CD1c-positive myeloid dendritic cell (primary cell): ENCODE data around the gene CDH13.

ENCODE experiments used
- DNase-seq: peaks from one replicate; pipeline ENCODE4 v3.0.0-alpha.2; 2016; ENCODE audit errors: extremely low spot score

Gene CDH13

GRCh38 chr16:83803811-83804210 is 1177.0 kb downstream of the CDH13 start:
- DNase-seq, result no peak

- DNase-seq, result no peak
Measured at GRCh38 chr16:83804366-83804765, 1177.6 kb downstream of the CDH13 start.

DNA sequence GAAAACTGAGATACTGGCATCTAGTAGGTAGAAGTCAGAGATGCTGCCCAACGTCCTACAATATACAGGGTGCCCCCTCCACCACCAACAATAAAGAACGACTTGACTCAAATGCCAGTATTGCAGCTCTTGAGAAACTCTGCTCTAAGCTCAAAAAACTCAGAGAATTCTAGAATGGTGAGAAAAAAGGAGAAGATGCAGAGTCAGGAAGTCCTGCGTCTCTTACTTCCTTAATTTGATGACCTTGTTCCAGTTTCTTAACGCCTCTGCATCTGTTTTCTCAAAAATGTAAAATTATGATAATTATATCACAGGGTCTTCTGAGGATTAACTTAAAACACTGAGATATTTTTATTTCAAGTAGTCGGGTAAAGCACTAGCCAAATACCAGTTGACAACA is 1179.3 kb downstream of the CDH13 start:
- DNase-seq, result peak; percentile 86

DNA sequence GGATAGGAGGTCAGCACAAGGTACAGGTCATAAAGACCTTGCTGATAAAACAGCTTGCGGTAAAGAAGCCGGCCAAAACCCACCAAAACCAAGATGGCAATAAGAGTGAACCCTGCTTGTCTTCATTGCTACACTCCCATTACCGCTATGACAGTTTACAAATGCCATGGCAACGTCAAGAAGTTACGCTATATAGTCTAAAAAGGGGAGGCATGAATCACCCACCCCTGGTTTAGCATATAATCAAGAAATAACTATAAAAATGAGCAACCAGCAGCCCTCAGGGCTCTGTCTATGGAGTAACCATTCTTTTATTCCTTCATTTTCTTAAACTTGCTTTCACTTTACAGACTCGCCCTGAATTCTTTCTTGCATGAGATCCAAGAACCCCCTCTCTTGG is 1180.0 kb downstream of the CDH13 start:
- DNase-seq, result peak; percentile 27

- no peak for DNase-seq
Measured at GRCh38 chr16:83807327-83807709, 1180.5 kb downstream of the CDH13 start.

GRCh38 chr16:83807710-83808572 is 1181.2 kb downstream of the CDH13 start, which contains the start of gene HSBP1:
Gene HSBP1 (plus strand): TSS chr16:83807978. CDS start chr16:83808077, 99 bp downstream.
- peak; percentile 96 for DNase-seq

DNA sequence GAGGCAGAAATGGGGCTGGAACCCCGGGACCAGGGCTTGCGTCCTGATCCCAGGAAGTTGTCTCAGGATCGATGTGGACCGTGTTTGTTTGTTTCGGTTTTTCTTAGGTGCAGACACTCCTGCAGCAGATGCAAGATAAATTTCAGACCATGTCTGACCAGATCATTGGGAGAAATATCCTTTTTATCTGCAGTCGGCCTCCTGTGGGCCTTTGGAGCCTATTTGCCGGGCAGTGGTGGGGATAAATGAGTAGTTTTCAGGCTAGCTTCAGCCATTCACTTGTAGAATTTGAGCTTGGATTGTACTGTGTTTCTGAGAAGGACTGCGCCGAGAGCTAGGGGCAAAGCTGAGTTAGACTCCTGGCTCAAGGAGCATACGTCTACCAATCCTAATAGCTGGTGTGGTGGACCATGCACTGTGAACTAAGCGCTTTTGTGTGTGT is 1181.8 kb downstream of the CDH13 start:
- DNase-seq, result no peak

DNA sequence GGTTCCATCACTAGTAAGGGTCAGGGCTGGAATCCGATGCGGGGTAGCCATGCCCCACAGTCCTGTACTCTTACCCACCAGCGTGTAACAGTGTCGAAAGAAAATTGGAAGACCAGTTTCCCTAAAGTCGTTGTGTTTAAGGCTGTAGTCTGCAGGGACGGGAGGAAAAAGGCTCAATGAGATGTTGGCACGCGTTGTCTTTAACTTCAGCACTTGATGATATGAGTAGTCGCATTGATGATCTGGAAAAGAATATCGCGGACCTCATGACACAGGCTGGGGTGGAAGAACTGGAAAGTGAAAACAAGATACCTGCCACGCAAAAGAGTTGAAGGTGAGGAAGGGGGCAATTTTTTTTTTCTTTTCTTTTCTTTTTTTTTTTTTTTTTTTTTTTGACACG is 1182.3 kb downstream of the CDH13 start:
- no peak for DNase-seq

GRCh38 chr16:83810901-83811300 is 1184.1 kb downstream of the CDH13 start:
- no peak for DNase-seq

DNA sequence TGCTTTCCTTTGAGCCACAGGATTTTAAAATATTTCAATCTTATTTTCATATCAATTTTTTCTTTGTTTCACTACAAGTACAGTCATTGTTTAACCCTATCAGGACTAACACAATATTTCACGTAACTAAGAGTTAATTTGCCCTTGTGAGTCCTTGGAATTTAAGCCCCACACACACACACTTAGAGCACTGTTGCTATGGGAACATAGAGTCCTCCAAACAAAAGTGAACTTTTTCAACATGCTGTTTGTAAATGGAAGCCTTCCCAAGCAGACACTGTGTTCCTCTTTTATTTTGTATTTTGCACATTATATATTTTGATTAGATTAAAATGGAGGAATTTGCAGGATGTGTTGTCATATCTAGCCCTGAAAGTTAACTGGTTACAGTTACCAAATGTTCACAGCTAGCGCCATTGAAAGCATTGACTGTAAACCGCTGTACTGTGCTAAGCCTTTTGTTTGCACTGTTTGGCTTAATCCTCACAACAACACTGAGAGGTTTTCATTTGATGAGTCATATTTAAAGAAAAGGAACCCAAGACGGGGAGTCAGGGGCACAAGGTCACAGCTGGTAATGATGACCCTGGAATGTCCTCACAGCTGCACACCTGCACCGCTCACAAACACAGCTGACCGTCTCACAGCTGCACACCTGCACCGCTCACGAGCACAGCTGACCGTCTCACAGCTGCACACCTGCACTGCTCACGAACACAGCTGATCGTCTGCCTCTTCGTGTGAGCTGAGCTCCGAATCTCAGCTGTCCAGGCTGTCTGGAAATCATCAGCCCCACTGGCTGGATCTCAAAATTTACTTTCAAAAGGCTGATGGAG is 1187.3 kb downstream of the CDH13 start:
- peak; percentile 44 for DNase-seq

DNA sequence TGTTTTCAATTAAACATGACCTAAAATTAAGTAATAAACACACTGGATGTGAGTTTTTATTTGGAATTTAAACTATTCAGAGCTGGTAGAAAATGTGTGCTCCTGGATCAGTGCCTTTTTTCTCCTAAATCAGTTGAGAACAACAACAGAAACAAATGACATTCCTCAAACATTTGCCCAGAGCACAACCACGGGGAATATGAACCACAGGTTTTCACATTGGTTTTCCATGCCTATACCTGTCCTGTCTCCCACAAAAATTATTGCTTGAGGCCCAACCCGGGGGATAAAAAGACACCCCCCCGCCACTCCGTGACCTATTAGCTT is 1187.9 kb downstream of the CDH13 start:
- DNase-seq, result no peak

GRCh38 chr16:83817022-83817421 is 1190.3 kb downstream of the CDH13 start:
- no peak for DNase-seq

DNA sequence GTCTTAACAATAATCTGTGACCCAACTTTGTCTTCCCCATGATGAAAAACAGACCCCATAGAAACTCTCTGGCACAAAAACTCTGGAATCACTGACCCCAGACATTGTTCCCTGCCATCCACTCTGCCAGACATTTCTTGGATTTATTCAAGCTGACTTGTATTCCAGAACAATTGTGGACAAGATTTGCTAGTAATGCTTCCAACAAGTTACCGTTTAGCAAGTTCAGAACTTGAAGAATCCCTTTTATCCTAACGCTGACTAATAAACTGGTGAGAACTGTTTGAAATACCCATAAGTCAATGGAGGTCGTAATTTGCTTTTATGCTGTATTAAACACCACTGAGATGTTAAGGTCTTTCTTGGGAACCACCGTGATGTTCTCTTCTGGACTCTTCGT is 1191.5 kb downstream of the CDH13 start:
- DNase-seq, result no peak

DNA sequence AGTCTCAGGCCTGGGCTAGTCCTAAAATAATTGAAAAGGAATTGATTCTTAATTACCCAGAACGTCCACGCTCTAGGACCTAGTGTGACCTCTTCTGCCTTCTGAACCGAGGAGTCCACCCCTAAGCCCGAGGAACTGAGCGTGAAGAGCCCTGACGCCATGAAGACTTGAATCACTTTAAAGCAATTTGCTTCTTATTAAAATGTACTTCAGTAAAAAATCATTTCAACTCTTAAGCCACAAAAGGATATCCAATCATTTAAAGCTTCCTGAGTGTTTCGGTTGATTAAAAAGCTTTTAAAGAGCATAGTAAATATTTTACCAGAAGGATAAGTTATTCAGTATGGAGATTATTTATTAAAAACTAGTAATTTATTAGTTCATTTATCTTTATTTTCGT is 1192.6 kb downstream of the CDH13 start:
- DNase-seq, result no peak

DNA sequence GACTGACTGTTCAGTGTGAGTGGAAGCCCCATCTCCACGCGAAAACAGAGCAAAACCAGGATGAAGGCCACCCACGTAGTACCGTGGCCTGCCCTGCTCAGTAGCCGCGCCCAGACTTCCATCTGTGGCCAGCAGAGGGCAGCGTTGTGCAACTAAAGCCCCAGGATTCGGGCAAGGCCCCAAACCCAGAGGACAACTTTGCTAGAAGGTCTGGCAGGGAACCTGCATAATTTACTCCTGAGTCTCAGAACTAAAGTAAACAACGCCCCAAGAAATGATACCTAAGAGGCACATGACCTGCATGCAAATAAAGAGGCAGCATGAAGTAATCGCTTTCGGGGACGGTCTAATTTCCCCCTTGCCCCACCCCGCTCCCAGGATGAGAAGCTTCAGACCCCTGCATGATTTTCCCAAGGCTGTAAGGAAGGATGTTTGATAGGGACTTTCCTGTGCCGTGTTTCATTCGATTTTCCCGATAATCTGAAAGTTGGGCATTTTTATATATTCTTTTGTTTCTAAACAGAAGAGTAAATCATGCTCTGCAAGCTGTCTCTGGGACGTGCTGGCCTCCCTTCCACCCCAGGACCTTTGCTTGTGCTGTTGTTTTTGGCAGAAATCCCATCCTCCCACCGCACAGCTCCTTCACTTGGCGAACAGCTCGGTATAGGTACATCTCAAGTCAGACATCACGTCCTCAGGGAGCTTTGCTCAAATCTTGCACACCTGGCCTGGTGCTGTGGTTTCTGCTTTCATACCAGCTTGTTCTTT is 1199.6 kb downstream of the CDH13 start:
- peak; percentile 84 for DNase-seq

- DNase-seq, result no peak
Measured at GRCh38 chr16:83830091-83830768, 1203.5 kb downstream of the CDH13 start.

GRCh38 chr16:83830769-83831455 is 1204.1 kb downstream of the CDH13 start:
- no peak for DNase-seq

DNA sequence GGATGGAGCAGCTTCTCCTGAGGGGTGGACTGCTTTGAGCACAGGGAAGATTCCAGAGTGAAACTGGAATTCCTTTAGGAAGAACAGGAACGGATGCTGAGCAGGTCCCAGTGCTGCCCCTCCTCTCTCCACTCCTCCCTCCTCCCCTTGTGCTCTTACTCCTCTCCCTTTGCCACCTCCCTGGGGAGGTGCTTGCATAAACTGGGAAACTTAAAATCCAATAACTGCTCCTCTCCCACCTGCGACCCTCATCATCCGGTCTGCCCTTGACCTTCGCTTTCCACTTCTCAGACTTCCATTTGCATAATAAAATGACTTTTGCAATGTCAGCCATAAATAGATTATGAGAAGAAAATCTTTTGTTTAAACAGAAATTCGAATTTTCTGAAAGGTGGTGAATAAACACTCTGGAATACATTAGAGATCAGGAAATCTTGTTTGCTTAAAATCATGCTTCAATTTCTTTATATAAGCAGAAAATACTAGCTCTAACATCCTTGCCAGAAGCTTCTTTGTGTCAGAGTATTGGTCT is 1204.8 kb downstream of the CDH13 start:
- DNase-seq, result no peak

GRCh38 chr16:83833921-83834320 is 1207.2 kb downstream of the CDH13 start:
- no peak for DNase-seq
